ENCODE results near the gene HIGD2A. TPM values are rescaled to one million over a fixed set of nuclear protein-coding genes. Genes with fewer than 3 reads are reported as not detected.
A peak's percentile ranks its signal among the peaks of the same experiment; 100 is the strongest.

HIGD2A gene
- total and polyA plus RNA-seq, 7 donors: 201 to 457 (median 235) TPM

DNA sequence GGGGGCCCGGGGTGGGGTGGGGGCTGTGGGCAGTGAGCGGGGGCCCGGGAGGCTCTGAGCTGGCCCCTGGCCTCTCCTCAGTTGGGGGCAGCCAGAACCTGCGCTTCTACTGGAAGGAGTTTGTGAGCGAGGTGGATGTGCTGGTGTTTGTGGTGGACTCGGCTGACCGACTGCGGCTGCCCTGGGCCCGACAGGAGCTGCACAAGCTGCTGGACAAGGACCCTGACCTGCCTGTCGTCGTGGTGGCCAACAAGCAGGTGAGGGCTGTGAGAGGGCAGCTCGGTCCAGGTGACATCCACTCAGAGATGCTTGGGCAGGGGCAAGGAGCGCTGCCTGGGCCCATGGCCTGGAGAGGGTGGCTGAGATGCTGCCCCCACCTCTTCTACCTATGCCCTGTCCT is 19.8 kb upstream of the HIGD2A start:
- 95 to 96% methylated on average over 13 of the region's 13 CpGs for WGBS, 2 donors
- Histone ChIP-seq H3K4me3 (no peak overlapping the region), H3K27ac (no peak overlapping the region), H3K36me3 (peaks cover 0 to 52% (median 10%) of the 10 kb centered on the region in 4 donors), H3K27me3 (no peaks in the 10 kb centered on the region), H3K9me3 (no peaks in the 10 kb centered on the region), H3K4me1 (peaks cover 0 to 26% (median 21%) of the 10 kb centered on the region in 4 donors)
- intact Hi-C loops (cut with DNase I): no loop called here
- no peak for DNase-seq
- TF ChIP-seq, protein P1, sequence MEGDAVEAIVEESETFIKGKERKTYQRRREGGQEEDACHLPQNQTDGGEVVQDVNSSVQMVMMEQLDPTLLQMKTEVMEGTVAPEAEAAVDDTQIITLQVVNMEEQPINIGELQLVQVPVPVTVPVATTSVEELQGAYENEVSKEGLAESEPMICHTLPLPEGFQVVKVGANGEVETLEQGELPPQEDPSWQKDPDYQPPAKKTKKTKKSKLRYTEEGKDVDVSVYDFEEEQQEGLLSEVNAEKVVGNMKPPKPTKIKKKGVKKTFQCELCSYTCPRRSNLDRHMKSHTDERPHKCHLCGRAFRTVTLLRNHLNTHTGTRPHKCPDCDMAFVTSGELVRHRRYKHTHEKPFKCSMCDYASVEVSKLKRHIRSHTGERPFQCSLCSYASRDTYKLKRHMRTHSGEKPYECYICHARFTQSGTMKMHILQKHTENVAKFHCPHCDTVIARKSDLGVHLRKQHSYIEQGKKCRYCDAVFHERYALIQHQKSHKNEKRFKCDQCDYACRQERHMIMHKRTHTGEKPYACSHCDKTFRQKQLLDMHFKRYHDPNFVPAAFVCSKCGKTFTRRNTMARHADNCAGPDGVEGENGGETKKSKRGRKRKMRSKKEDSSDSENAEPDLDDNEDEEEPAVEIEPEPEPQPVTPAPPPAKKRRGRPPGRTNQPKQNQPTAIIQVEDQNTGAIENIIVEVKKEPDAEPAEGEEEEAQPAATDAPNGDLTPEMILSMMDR (IDR thresholded peaks at IDR 0.05): no peak
- TF ChIP-seq POLR2A (IDR thresholded peaks at IDR 0.05): no peak
- TF ChIP-seq POLR2AphosphoS5 (IDR thresholded peaks at IDR 0.05): no peak
- TF ChIP-seq EP300 (IDR thresholded peaks at IDR 0.05): no peak

DNA sequence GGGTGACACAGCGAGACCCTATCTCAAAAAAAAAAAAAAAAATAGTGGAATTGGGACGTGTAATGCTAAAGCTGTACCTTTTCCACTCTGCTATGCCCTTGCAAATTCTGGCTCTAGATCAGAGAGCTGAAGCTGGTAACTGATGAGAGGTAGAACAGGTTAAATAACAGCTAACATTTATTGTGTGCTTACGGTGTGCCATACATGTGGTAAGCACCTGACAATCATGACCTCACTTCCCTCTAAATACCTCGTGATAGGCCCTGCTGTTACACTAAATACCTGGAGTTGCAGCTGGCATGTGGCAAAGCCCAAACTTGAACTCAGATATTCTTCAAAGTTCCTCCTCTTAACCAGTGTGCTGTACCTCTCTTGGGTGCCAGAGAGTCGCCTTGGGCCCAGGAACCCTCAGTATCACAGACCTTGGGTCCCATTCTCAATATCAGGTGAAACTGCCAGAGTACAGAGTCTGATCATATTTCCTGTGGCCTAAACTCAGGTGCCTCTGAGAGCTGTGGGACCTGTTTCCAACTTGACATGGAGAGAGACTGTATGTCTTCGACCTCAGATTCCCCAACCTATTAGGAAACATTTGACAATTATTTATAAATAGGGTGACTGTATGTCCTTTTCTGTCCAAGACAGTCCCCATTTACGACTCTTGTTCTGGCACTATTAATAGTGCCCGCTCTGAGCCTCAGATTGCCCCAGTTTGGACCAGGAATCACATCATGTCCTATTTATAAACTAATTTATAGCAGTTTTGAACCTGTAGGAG is 18.4 kb upstream of the HIGD2A start:
- Histone ChIP-seq H3K4me1 (peaks cover 0 to 21% (median 18%) of the 10 kb centered on the region in 4 donors), H3K27ac (no peak overlapping the region), H3K9me3 (no peaks in the 10 kb centered on the region), H3K4me3 (no peak overlapping the region), H3K27me3 (no peaks in the 10 kb centered on the region), H3K36me3 (peaks cover 0 to 52% (median 10%) of the 10 kb centered on the region in 4 donors)
- no peak for TF ChIP-seq POLR2A (IDR thresholded peaks at IDR 0.05)
- no peak for TF ChIP-seq POLR2AphosphoS5 (IDR thresholded peaks at IDR 0.05)
- TF ChIP-seq, protein P1 (IDR thresholded peaks at IDR 0.05): no peak
- TF ChIP-seq EP300 (IDR thresholded peaks at IDR 0.05): no peak
- intact Hi-C loops (cut with DNase I): no loop called here
- 73 to 88% methylated on average over 8 of the region's 8 CpGs for WGBS, 2 donors
- DNase-seq: no peak

DNA sequence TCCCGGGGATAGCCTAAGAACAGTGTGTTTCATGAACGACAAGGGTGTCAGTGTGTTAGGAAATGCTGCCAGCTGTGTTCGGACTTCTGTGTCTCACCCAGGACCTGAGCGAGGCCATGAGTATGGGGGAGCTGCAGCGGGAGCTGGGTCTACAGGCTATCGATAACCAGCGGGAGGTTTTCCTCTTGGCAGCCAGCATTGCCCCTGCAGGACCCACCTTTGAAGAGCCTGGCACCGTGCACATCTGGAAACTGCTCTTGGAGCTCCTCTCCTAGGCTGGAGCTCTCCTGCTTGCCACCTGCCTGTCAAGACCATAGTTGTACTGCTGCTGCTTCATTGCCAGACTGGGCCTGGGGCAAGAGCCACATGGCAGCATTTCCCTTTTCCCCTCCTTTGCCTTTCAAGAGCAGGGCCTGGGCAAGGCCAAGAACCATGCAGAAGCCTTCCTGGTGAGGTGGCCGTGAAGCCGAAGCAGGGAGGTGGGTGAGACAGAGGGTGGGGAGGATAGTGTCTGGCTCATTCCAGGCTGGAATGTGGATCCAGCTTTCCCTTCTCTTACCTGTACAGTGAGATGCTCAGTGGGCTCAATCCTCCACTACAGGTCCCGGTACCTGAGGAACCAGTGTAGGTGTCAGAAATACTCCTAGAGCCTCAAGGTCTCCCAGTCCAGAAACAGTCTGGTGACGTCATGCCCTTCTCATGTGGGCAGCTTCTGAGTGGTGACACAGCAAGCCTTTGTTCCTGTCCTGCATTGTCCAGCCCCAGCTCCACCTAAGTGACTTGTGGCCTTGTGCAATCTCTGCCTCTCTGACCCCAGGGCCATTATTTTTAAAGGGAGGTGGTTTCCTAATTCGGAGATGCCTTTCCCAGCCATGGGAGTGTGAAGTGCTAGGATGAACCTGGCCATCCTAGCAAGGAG is 16.7 kb upstream of the HIGD2A start:
- DNase-seq: peak; percentile 46
- intact Hi-C loops (cut with DNase I): no loop called here
- WGBS, 2 donors: 95 to 96% methylated on average over 13 of the region's 13 CpGs
- H3K36me3 ChIP-seq: peaks cover 0 to 52% (median 10%) of the 10 kb centered on the region in 4 donors
- H3K27me3 ChIP-seq: no peaks in the 10 kb centered on the region
- TF ChIP-seq POLR2A (IDR thresholded peaks at IDR 0.05) (no peak), EP300 (IDR thresholded peaks at IDR 0.05) (no peak), POLR2AphosphoS5 (IDR thresholded peaks at IDR 0.05) (no peak)
- TF ChIP-seq, protein P1 (IDR thresholded peaks at IDR 0.05): no peak
- no peaks in the 10 kb centered on the region for H3K9me3 ChIP-seq
- no peak overlapping the region for H3K27ac ChIP-seq
- peaks cover 0 to 14% (median 11%) of the 10 kb centered on the region in 4 donors for H3K4me1 ChIP-seq
- H3K4me3 ChIP-seq: no peak overlapping the region

DNA sequence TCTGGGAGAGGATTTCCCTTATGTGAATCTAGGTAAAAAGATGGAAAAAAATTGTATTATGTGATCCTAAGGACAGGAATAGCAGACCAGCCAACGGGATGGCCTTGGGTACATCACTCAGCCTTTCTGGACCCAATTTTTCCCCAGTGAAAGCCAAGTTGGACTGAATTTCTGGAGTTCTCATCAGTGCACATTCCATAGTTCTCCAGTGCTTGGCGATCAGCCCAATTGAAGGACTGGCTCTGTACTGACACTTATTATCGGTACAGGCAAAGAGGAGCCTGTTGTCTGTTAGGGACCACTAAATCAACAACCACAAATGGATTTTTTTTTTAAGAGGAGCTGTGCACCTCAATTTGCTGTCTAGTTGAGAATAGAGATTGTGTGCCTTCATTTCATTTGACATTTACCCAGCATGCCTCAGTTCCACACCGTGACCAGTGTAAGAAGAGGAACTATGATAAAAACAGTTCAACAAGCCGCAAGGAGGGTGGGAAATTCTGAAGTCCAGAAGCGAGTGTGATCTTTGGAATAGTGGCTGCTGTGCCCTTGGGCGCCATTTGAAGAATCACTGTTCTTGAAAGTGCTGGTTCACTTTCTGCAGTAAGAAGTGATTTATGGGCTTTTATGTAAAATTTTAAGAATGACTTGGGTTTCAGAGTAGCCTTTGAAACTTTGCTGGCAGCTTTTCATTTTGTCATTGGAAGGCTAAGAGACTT is 15.3 kb upstream of the HIGD2A start:
- H3K9me3 ChIP-seq: no peaks in the 10 kb centered on the region
- peak; percentile 70 for DNase-seq
- intact Hi-C loops (cut with DNase I): no loop called here
- peaks cover 0 to 13% (median 11%) of the 10 kb centered on the region in 4 donors for H3K4me1 ChIP-seq
- H3K27me3 ChIP-seq: no peaks in the 10 kb centered on the region
- peaks cover 0 to 40% (median 10%) of the 10 kb centered on the region in 4 donors for H3K36me3 ChIP-seq
- no peak overlapping the region for H3K4me3 ChIP-seq
- 75 to 89% methylated on average over 7 of the region's 7 CpGs for WGBS, 2 donors
- TF ChIP-seq EP300 (IDR thresholded peaks at IDR 0.05): no peak
- TF ChIP-seq, protein P1 (IDR thresholded peaks at IDR 0.05): no peak
- TF ChIP-seq POLR2AphosphoS5 (IDR thresholded peaks at IDR 0.05): no peak
- TF ChIP-seq POLR2A (IDR thresholded peaks at IDR 0.05): no peak
- peak overlapping the region in 2 of 4 donors; percentile 18 to 19 for H3K27ac ChIP-seq
